A549 (cell line): Measurements from ENCODE around the gene IL2RA. TPM values are rescaled to one million over a fixed set of nuclear protein-coding genes. Genes with fewer than 3 reads are reported as not detected.

Experiments used
- ATAC-seq, 2 experiments: fragments of 200-7000 bp in 1 of 2; fragments of >200 bp in 1 of 2; cut with Nextera tagmentation in 1 of 2; cut with Tn5 transposase in 1 of 2; 3 replicates each; pipeline versions ENCODE4 v1.8.0 to v1.9.1; 2018 to 2020; ENCODE audit warnings: mild to moderate bottlenecking in 1 of 2, moderate library complexity in 1 of 2
- CTCF ChIA-PET: fragments of 300-600 bp; sonication (Branson Sonifier 250); formaldehyde crosslinking; extraction: SDS; loops from one replicate; lab custom pipeline; 2021; ENCODE audit warnings: antibody characterized with exemption, inconsistent platforms; lab: Yijun Ruan, JAX
- POLR2A ChIA-PET: fragments of 350-600 bp; formaldehyde crosslinking; extraction: SDS; loops from one replicate; lab custom pipeline; 2021; ENCODE audit warnings: antibody characterized with exemption, inconsistent platforms; lab: Yijun Ruan, JAX
- DNase-seq, 2 experiments: peaks; one replicate each; pipeline versions ENCODE4 v3.0.0 to v3.0.0-alpha.2; 2011 to 2016; ENCODE audit warnings: low read depth in 1 of 2, low spot score in 1 of 2
- FAIRE-seq: peaks from 2 replicates; lab custom pipeline; 2011; peaks lifted over from hg19 to GRCh38; lab: Jason Lieb, UNC
- H3K27ac ChIP-seq, 2 experiments: fragments of >200 bp; sonication (Bioruptor Twin); formaldehyde crosslinking; 3 replicates each; pipeline ENCODE4 v1.5.1; 2016 to 2017
- H3K4me1 ChIP-seq: fragments of >200 bp; sonication (Bioruptor Twin); formaldehyde crosslinking; 3 replicates; pipeline ENCODE4 v1.6.1; 2016
- H3K4me2 ChIP-seq: fragments of >200 bp; sonication (Bioruptor Twin); formaldehyde crosslinking; 3 replicates; pipeline ENCODE4 v1.6.1; 2016
- H3K4me3 ChIP-seq: fragments of >200 bp; sonication (Bioruptor Twin); formaldehyde crosslinking; 3 replicates; pipeline ENCODE4 v1.5.1; 2016
- H3K9me3 ChIP-seq: fragments of >200 bp; sonication (Bioruptor Twin); formaldehyde crosslinking; 3 replicates; pipeline ENCODE4 v1.6.1; 2016
- BCL3 ChIP-seq: fragments of >200 bp; sonication (Bioruptor Twin); formaldehyde crosslinking; IDR thresholded peaks from 3 replicates; pipeline ENCODE4 v1.6.1; 2016
- CBX2 ChIP-seq: fragments of 200-600 bp; sonication (generic); IDR thresholded peaks from 2 replicates; pipeline ENCODE4 v1.6.1; 2016; ENCODE audit warnings: low read depth, mild to moderate bottlenecking, borderline replicate concordance
- CBX8 ChIP-seq: fragments of 200-600 bp; sonication (generic); IDR thresholded peaks from 2 replicates; pipeline ENCODE4 v1.6.1; 2016
- CEBPB ChIP-seq, 2 experiments: fragments of >200 bp in 1 of 2; sonication (Bioruptor Twin) in 1 of 2; formaldehyde crosslinking in 1 of 2; IDR thresholded peaks; 2 replicates each; pipeline ENCODE4 v1.6.1; 2012 to 2016
- CHD2 ChIP-seq: fragments of 150-350 bp; IDR thresholded peaks from 2 replicates; pipeline ENCODE4 v1.6.1; 2014; ENCODE audit warnings: low read length; ENCODE audit not compliant: partially characterized antibody
- CHD4 ChIP-seq: fragments of 200-600 bp; sonication (generic); IDR thresholded peaks from 2 replicates; pipeline ENCODE4 v1.6.1; 2016; ENCODE audit warnings: antibody characterized with exemption, mild to moderate bottlenecking, borderline replicate concordance
- EHF ChIP-seq: fragments of 250-450 bp; sonication (Bioruptor Pico); IDR thresholded peaks from 2 replicates; pipeline ENCODE4 v1.5.0; 2020; ENCODE audit warnings: mild to moderate bottlenecking
- EHMT2 ChIP-seq: fragments of 200-600 bp; sonication (generic); IDR thresholded peaks from 2 replicates; pipeline ENCODE4 v1.6.1; 2016; ENCODE audit warnings: antibody characterized with exemption, low read depth, mild to moderate bottlenecking, moderate library complexity
- ELK1 ChIP-seq: fragments of 150-350 bp; IDR thresholded peaks from 2 replicates; pipeline ENCODE4 v1.6.1; 2014; ENCODE audit warnings: low read depth, mild to moderate bottlenecking, low read length
- GATA3 ChIP-seq: IDR thresholded peaks from 2 replicates; pipeline ENCODE4 v1.6.1; 2012; ENCODE audit warnings: borderline replicate concordance
- HOXA7 ChIP-seq: fragments of 250-450 bp; sonication (Bioruptor Pico); IDR thresholded peaks from 2 replicates; pipeline ENCODE4 v1.5.0; 2020; ENCODE audit warnings: mild to moderate bottlenecking, moderate library complexity
- HOXB5 ChIP-seq: fragments of 250-450 bp; sonication (Bioruptor Pico); IDR thresholded peaks from 2 replicates; pipeline ENCODE4 v1.5.0; 2020; ENCODE audit warnings: mild to moderate bottlenecking, moderate library complexity
- JUN ChIP-seq, 2 experiments: fragments of >200 bp; sonication (Bioruptor Twin); formaldehyde crosslinking; IDR thresholded peaks; 2 replicates in 1 of 2; 3 replicates in 1 of 2; pipeline ENCODE4 v1.6.1; 2016 to 2017
- KDM1A ChIP-seq: fragments of 200-600 bp; sonication (generic); IDR thresholded peaks from 2 replicates; pipeline ENCODE4 v1.6.1; 2016; ENCODE audit warnings: low read depth, mild to moderate bottlenecking
- MAZ ChIP-seq: fragments of 150-350 bp; IDR thresholded peaks from 2 replicates; pipeline ENCODE4 v1.6.1; 2014; ENCODE audit warnings: antibody characterized with exemption, low read depth, low read length, borderline replicate concordance
- MYC ChIP-seq: IDR thresholded peaks from 2 replicates; pipeline ENCODE4 v1.6.1; 2012; ENCODE audit warnings: mild to moderate bottlenecking, inconsistent platforms, low read length, improper control_type of control experiment, borderline replicate concordance
- NPAS2 ChIP-seq: fragments of 250-450 bp; sonication (Bioruptor Pico); IDR thresholded peaks from 2 replicates; pipeline ENCODE4 v1.8.0; 2022; ENCODE audit warnings: mild to moderate bottlenecking, moderate library complexity, borderline replicate concordance
- NR3C1 ChIP-seq: fragments of >200 bp; sonication (Bioruptor Twin); formaldehyde crosslinking; IDR thresholded peaks from 3 replicates; pipeline ENCODE4 v1.6.1; 2017
- PHF8 ChIP-seq: fragments of 200-600 bp; sonication (generic); IDR thresholded peaks from 2 replicates; pipeline ENCODE4 v1.6.1; 2016; ENCODE audit warnings: low read depth, mild to moderate bottlenecking, antibody characterized with exemption, moderate library complexity, borderline replicate concordance
- POLR2A ChIP-seq: IDR thresholded peaks from 2 replicates; pipeline ENCODE4 v1.6.1; 2012; ENCODE audit warnings: mild to moderate bottlenecking, low read length
- POLR2AphosphoS2 ChIP-seq: conservative IDR thresholded peaks from 2 replicates; pipeline ENCODE4 v1.6.1; 2012; ENCODE audit warnings: low read length, improper control_type of control experiment, inconsistent platforms
- RCOR1 ChIP-seq: fragments of 150-350 bp; IDR thresholded peaks from 2 replicates; pipeline ENCODE4 v1.6.1; 2014; ENCODE audit warnings: antibody characterized with exemption, low read length, low read depth
- SMC3 ChIP-seq: fragments of >200 bp; sonication (Bioruptor Twin); formaldehyde crosslinking; IDR thresholded peaks from 3 replicates; pipeline ENCODE4 v1.6.1; 2018; ENCODE audit warnings: inconsistent platforms
- TFCP2L1 ChIP-seq: fragments of 250-450 bp; sonication (Bioruptor Pico); IDR thresholded peaks from 2 replicates; pipeline ENCODE4 v1.5.0; 2021; ENCODE audit warnings: mild to moderate bottlenecking
- ZC3H11A ChIP-seq: fragments of 450-650 bp; IDR thresholded peaks from 2 replicates; pipeline ENCODE4 v1.6.1; 2014; ENCODE audit warnings: antibody characterized with exemption, mild to moderate bottlenecking
- ZSCAN20 ChIP-seq: fragments of 250-450 bp; sonication (Bioruptor Pico); IDR thresholded peaks from 2 replicates; pipeline ENCODE4 v1.8.0; 2022; ENCODE audit warnings: mild to moderate bottlenecking, moderate library complexity
- WGBS: methylation state at CpG from one replicate; pipeline ENCODE4 v1.1.6; 2017; ENCODE audit errors: missing lambda C conversion rate; 5-methylcytosine and 5-hydroxymethylcytosine counted together
- polyA plus RNA-seq, 4 experiments: library from polyadenylated mRNA; depleted of rRNA in 3 of 4; stranded (reverse); fragments of >200 nt; fragmentation: RNase III in 1 of 4; extraction: RNeasy Plus Mini Kit Qiagen cat#74134 plus additional on column Dnase treatment in 1 of 4; gene quantifications; 2 replicates in 3 of 4; 3 replicates in 1 of 4; pipeline ENCODE4 v1.2.3, GENCODE V29; 2011 to 2017
- TF ChIP-seq, protein P1 (sequence below): fragments of >200 bp; sonication (Bioruptor Twin); formaldehyde crosslinking; IDR thresholded peaks from 2 replicates; pipeline ENCODE4 v1.6.1; 2016

IL2RA gene
- polyA plus RNA-seq, 2 of the 4 experiments (the other 2 are of a cell fraction): not detected

GRCh38 chr10:5968037-5968680 lies 94.0 kb downstream of the IL2RA start:
- peak in 1 of 2 experiments; percentile 28 for DNase-seq
- TF ChIP-seq EHF (CRISPR knock-in tag) (no peak), PHF8 (no peak), ZC3H11A (no peak), MYC (no peak), CEBPB (IDR thresholded peaks at IDR 0.05) (no peak), CHD4 (no peak), SMC3 (no peak), CHD2 (no peak), KDM1A (no peak), NR3C1 (no peak), RCOR1 (no peak), JUN (IDR thresholded peaks at IDR 0.05) (no peak), ELK1 (no peak), NPAS2 (no peak), CBX2 (no peak)
- TF ChIP-seq, protein P1, sequence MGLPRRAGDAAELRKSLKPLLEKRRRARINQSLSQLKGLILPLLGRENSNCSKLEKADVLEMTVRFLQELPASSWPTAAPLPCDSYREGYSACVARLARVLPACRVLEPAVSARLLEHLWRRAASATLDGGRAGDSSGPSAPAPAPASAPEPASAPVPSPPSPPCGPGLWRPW: no peak
- TF ChIP-seq, all 56 proteins: peak for 0
- no peak overlapping the region for H3K4me2 ChIP-seq
- POLR2A ChIA-PET: no interaction called here
- ATAC-seq (peak; percentile 39 to 46; a peak in 3 of 6 replicates), FAIRE-seq (no peak)
- H3K9me3 ChIP-seq: no peaks in the 10 kb centered on the region
- no peaks in the 10 kb centered on the region for H3K4me1 ChIP-seq
- no peak overlapping the region for H3K27ac ChIP-seq
- H3K4me3 ChIP-seq: no peak overlapping the region
- 75% methylated on average over 5 of the region's 5 CpGs for WGBS
- CTCF ChIA-PET: interaction anchor here (1.6 to 1.7 kb wide), 2 partner anchors 11 to 46 kb away, joined by 3 to 8 read pairs; no protein-coding TSS in a partner anchor

GRCh38 chr10:5965266-5965665 lies 96.9 kb downstream of the IL2RA start:
- TF ChIP-seq ZSCAN20 (CRISPR knock-in tag) (no peak), GATA3 (no peak), HOXA7 (CRISPR knock-in tag) (no peak), CHD4 (no peak), SMC3 (no peak), BCL3 (no peak), POLR2AphosphoS2 (no peak), HOXB5 (CRISPR knock-in tag) (no peak), EHMT2 (no peak), CBX8 (no peak), MAZ (no peak), CEBPB (IDR thresholded peaks at IDR 0.05) (no peak), MYC (no peak), POLR2A (no peak), CBX2 (no peak), NR3C1 (no peak), EHF (CRISPR knock-in tag) (no peak), NPAS2 (no peak), TFCP2L1 (CRISPR knock-in tag) (no peak)
- TF ChIP-seq, protein P1: no peak
- 67% methylated on average over 8 of the region's 8 CpGs for WGBS
- ChIA-PET CTCF (interaction anchor here (1.3 to 1.4 kb wide), 2 partner anchors 12 to 48 kb away, joined by 3 to 4 read pairs; partner anchors contain the start of gene IL15RA), POLR2A (no interaction called here)
- Histone ChIP-seq H3K4me2 (no peak overlapping the region), H3K4me1 (no peaks in the 10 kb centered on the region), H3K9me3 (no peaks in the 10 kb centered on the region), H3K4me3 (no peak overlapping the region), H3K27ac (no peak overlapping the region)
- ATAC-seq (peak in 1 of 2 experiments; percentile 21; a peak in 1 of 6 replicates), DNase-seq (no peak), FAIRE-seq (no peak)
